H9 (cell line): ENCODE measurements around the gene ING1. TPM values are rescaled to one million over a fixed set of nuclear protein-coding genes. Genes with fewer than 3 reads are reported as not detected.

ENCODE experiments used
- DNase-seq: peaks from one replicate; pipeline ENCODE4 v3.0.0-alpha.2; 2017
- H2AFZ ChIP-seq: one replicate; pipeline ENCODE4 v1.6.1; 2013; ENCODE audit warnings: mild to moderate bottlenecking, low read length, control low read depth, moderate library complexity
- H2AK5ac ChIP-seq: 2 replicates; pipeline ENCODE4 v1.6.1; 2013; ENCODE audit warnings: low read length, control low read depth, mixed read lengths; ENCODE audit not compliant: insufficient read length
- H2BK120ac ChIP-seq: one replicate; pipeline ENCODE4 v1.6.1; 2013; ENCODE audit warnings: low read depth, mild to moderate bottlenecking, low read length, control low read depth, inconsistent platforms; ENCODE audit not compliant: poor library complexity, severe bottlenecking
- H2BK12ac ChIP-seq: 2 replicates; pipeline ENCODE4 v1.6.1; 2013; ENCODE audit warnings: low read length, control low read depth, mixed read lengths, low read depth; ENCODE audit not compliant: insufficient read length
- H2BK15ac ChIP-seq: 2 replicates; pipeline ENCODE4 v1.6.1; 2013; ENCODE audit warnings: low read depth, low read length, control low read depth
- H2BK20ac ChIP-seq: one replicate; pipeline ENCODE4 v1.6.1; 2013; ENCODE audit warnings: low read depth, mild to moderate bottlenecking, low read length, control low read depth, inconsistent platforms; ENCODE audit not compliant: poor library complexity, severe bottlenecking
- H2BK5ac ChIP-seq: 2 replicates; pipeline ENCODE4 v1.6.1; 2013; ENCODE audit warnings: low read length, control low read depth, mixed read lengths; ENCODE audit not compliant: insufficient read length
- H3K14ac ChIP-seq: 2 replicates; pipeline ENCODE4 v1.6.1; 2013; ENCODE audit warnings: low read length, control low read depth; ENCODE audit not compliant: insufficient read depth
- H3K18ac ChIP-seq: 2 replicates; pipeline ENCODE4 v1.6.1; 2013; ENCODE audit warnings: low read depth, mild to moderate bottlenecking, mixed read lengths, low read length, control low read depth; ENCODE audit not compliant: insufficient read length
- H3K23ac ChIP-seq: 2 replicates; pipeline ENCODE4 v1.6.1; 2013; ENCODE audit warnings: low read length, control low read depth, mixed read lengths, low read depth; ENCODE audit not compliant: insufficient read length
- H3K23me2 ChIP-seq: 2 replicates; pipeline ENCODE4 v1.6.1; 2013; ENCODE audit warnings: low read depth, mild to moderate bottlenecking, mixed read lengths, low read length, control low read depth; ENCODE audit not compliant: insufficient read length, poor library complexity, severe bottlenecking
- H3K27ac ChIP-seq: 2 replicates; pipeline ENCODE4 v1.5.1; 2013; ENCODE audit warnings: low read length, control low read depth, mixed read lengths, low read depth; ENCODE audit not compliant: insufficient read length
- H3K27me3 ChIP-seq: 2 replicates; pipeline ENCODE4 v1.6.1; 2013; ENCODE audit warnings: low read length, control low read depth, inconsistent platforms; ENCODE audit not compliant: insufficient read depth
- H3K4ac ChIP-seq: 2 replicates; pipeline ENCODE4 v1.6.1; 2013; ENCODE audit warnings: low read depth, mild to moderate bottlenecking, control low read depth, inconsistent platforms, low read length, moderate library complexity
- H3K4me1 ChIP-seq: 2 replicates; pipeline ENCODE4 v1.6.1; 2013; ENCODE audit warnings: low read length, control low read depth, inconsistent platforms; ENCODE audit not compliant: insufficient read depth
- H3K4me2 ChIP-seq: 2 replicates; pipeline ENCODE4 v1.6.1; 2013; ENCODE audit warnings: low read length, control low read depth, mixed read lengths; ENCODE audit not compliant: insufficient read length, insufficient read depth
- H3K56ac ChIP-seq: 2 replicates; pipeline ENCODE4 v1.6.1; 2013; ENCODE audit warnings: low read depth, mild to moderate bottlenecking, mixed read lengths, low read length, control low read depth; ENCODE audit not compliant: insufficient read length
- H3K79me1 ChIP-seq: 2 replicates; pipeline ENCODE4 v1.6.1; 2013; ENCODE audit warnings: low read depth, mild to moderate bottlenecking, moderate library complexity, low read length, control low read depth, inconsistent platforms; ENCODE audit not compliant: insufficient read depth, poor library complexity, severe bottlenecking
- H3K79me2 ChIP-seq: 2 replicates; pipeline ENCODE4 v1.6.1; 2013; ENCODE audit warnings: low read length, control low read depth, inconsistent platforms; ENCODE audit not compliant: insufficient read depth
- H3K9ac ChIP-seq: 2 replicates; pipeline ENCODE4 v1.6.1; 2013; ENCODE audit warnings: low read length, control low read depth, mixed read lengths; ENCODE audit not compliant: insufficient read length; ENCODE audit errors: extremely low read depth
- H3K9me3 ChIP-seq: one replicate; pipeline ENCODE4 v1.6.1; 2013; ENCODE audit warnings: low read depth, low read length, inconsistent platforms; ENCODE audit not compliant: control insufficient read depth
- H3T11ph ChIP-seq: one replicate; pipeline ENCODE4 v1.6.1; 2013; ENCODE audit warnings: mild to moderate bottlenecking, low read length, control low read depth, inconsistent platforms
- H4K20me1 ChIP-seq: one replicate; pipeline ENCODE4 v1.6.1; 2013; ENCODE audit not compliant: control insufficient read depth, insufficient read length, insufficient read depth
- H4K5ac ChIP-seq: 2 replicates; pipeline ENCODE4 v1.6.1; 2013; ENCODE audit warnings: low read depth, mild to moderate bottlenecking, mixed read lengths, low read length, control low read depth; ENCODE audit not compliant: insufficient read length
- H4K8ac ChIP-seq: replicated peaks from 2 replicates; pipeline ENCODE4 v1.6.1; 2013; ENCODE audit warnings: low read length, control low read depth, mixed read lengths, low read depth; ENCODE audit not compliant: insufficient read length
- H4K91ac ChIP-seq: 2 replicates; pipeline ENCODE4 v1.6.1; 2013; ENCODE audit warnings: low read depth, mild to moderate bottlenecking, moderate library complexity, mixed read lengths, low read length, control low read depth; ENCODE audit not compliant: insufficient read length
- H3K27ac Mint-ChIP-seq, 3 experiments: 2 replicates in 2 of 3; 3 replicates in 1 of 3; pipeline ENCODE4 v1.8.0; 2020 to 2021; ENCODE audit warnings: mixed read lengths in 3 of 3, mild to moderate bottlenecking in 1 of 3, moderate library complexity in 1 of 3
- H3K27me3 Mint-ChIP-seq: 2 replicates; pipeline ENCODE4 v1.8.0; 2021; ENCODE audit warnings: low read depth, mild to moderate bottlenecking, moderate library complexity, mixed read lengths
- H3K36me3 Mint-ChIP-seq, 3 experiments: 2 replicates in 2 of 3; 3 replicates in 1 of 3; pipeline ENCODE4 v1.8.0; 2020 to 2021; ENCODE audit warnings: low read depth in 3 of 3, mixed read lengths in 3 of 3; ENCODE audit not compliant: insufficient read depth in 1 of 3
- H3K4me1 Mint-ChIP-seq, 2 experiments: 2 replicates each; pipeline ENCODE4 v1.8.0; 2020; ENCODE audit warnings: mixed read lengths in 2 of 2
- H3K4me3 Mint-ChIP-seq, 2 experiments: 2 replicates in 1 of 2; 3 replicates in 1 of 2; pipeline ENCODE4 v1.8.0; 2020 to 2021; ENCODE audit warnings: mild to moderate bottlenecking in 2 of 2, mixed read lengths in 2 of 2, moderate library complexity in 1 of 2
- H3K9me3 Mint-ChIP-seq, 2 experiments: 2 replicates in 1 of 2; 3 replicates in 1 of 2; pipeline ENCODE4 v1.8.0; 2020; ENCODE audit warnings: mild to moderate bottlenecking in 2 of 2, mixed read lengths in 2 of 2, moderate library complexity in 1 of 2
- CTCF ChIP-seq: fragments of 200-600 bp; sonication (generic); conservative IDR thresholded peaks from 3 replicates; pipeline ENCODE4 v1.8.0; 2021; ENCODE audit warnings: antibody characterized with exemption, mild to moderate bottlenecking
- WGBS: extraction: QIAGEN DNeasy Blood & Tissue Kit; methylation state at CpG from one replicate; pipeline ENCODE4 v1.1.7; 2013; ENCODE audit warnings: missing lambda C conversion rate, low lambda C conversion rate, mixed read lengths; ENCODE audit not compliant: insufficient read length; ENCODE audit errors: extremely low coverage; 5-methylcytosine and 5-hydroxymethylcytosine counted together
- total RNA-seq: library from RNA; stranded (reverse); gene quantifications from 2 replicates; pipeline ENCODE4 v1.2.1, GENCODE V29; 2021

ING1 gene
- total RNA-seq, 1 experiment from 2014 or later, result 17.3 TPM

GRCh38 chr13:110685305-110686020, 28.0 kb upstream of the ING1 start:
- Histone ChIP-seq H3K4me1 (no peaks in the 10 kb centered on the region), H3K9me3 (no peaks in the 10 kb centered on the region), H2BK15ac (no peak overlapping the region), H3K23me2 (no peaks in the 10 kb centered on the region), H4K8ac (no peak overlapping the region), H2AK5ac (no peak overlapping the region), H3K56ac (no peak overlapping the region), H3K9ac (no peak overlapping the region), H2BK120ac (no peak overlapping the region), H3K27ac (no peak overlapping the region), H2BK20ac (no peak overlapping the region), H4K5ac (no peak overlapping the region), H3T11ph (no peak overlapping the region), H2BK12ac (no peak overlapping the region), H3K27me3 (no peaks in the 10 kb centered on the region), H3K79me2 (no peaks in the 10 kb centered on the region), H3K79me1 (no peaks in the 10 kb centered on the region), H3K4ac (no peak overlapping the region), H2BK5ac (no peak overlapping the region), H2AFZ (no peak overlapping the region), H4K91ac (no peak overlapping the region), H3K4me2 (no peak overlapping the region), H4K20me1 (no peaks in the 10 kb centered on the region), H3K23ac (no peak overlapping the region), H3K14ac (no peak overlapping the region), H3K18ac (no peak overlapping the region)
- no peak for TF ChIP-seq CTCF
- peaks cover 11 to 68% (median 46%) of the 10 kb centered on the region in 3 experiments; a peak in 6 of 7 replicates for H3K36me3 Mint-ChIP-seq
- no peak for DNase-seq
- H3K4me1 Mint-ChIP-seq, result no peaks in the 10 kb centered on the region
- H3K27me3 Mint-ChIP-seq, result no peaks in the 10 kb centered on the region
- no CpG with 5 or more reads among the region's 11 CpGs for WGBS
- H3K4me3 Mint-ChIP-seq, result no peak overlapping the region
- H3K27ac Mint-ChIP-seq, result no peak overlapping the region; a peak in 1 of 7 replicates
- no peaks in the 10 kb centered on the region for H3K9me3 Mint-ChIP-seq
